Right lobe of liver (tissue), 6 donors: Measurements from ENCODE around the gene NCLN. TPM values are rescaled to one million over a fixed set of nuclear protein-coding genes. Genes with fewer than 3 reads are reported as not detected.

Experiments
- ATAC-seq, 4 donors: fragments of 200-7000 bp; cut with Tn5 transposase; one replicate each; pipeline ENCODE4 v1.9.1; 2020; ENCODE audit warnings: mild to moderate bottlenecking in 4 of 4, moderate library complexity in 4 of 4
- DNase-seq, 3 donors: peaks; one replicate each; pipeline ENCODE4 v3.0.0-alpha.2; 2020
- H3K27ac ChIP-seq, 3 donors: fragments of 200-600 bp; one replicate each; pipeline ENCODE4 v1.8.0; 2022
- H3K27me3 ChIP-seq, 2 donors: fragments of 200-600 bp; one replicate each; pipeline ENCODE4 v1.8.0; 2022
- H3K36me3 ChIP-seq, 4 donors: fragments of 200-600 bp; sonication (generic) in 1 of 4; one replicate each; pipeline versions ENCODE4 v1.5.1 to v1.8.0; 2017 to 2022; ENCODE audit warnings: control low read depth in 1 of 4
- H3K4me1 ChIP-seq, 4 donors: fragments of 200-600 bp; sonication (generic) in 1 of 4; one replicate each; pipeline versions ENCODE4 v1.5.1 to v1.8.0; 2017 to 2022; ENCODE audit warnings: control low read depth in 1 of 4
- H3K4me3 ChIP-seq, 3 donors: fragments of 200-600 bp; one replicate each; pipeline ENCODE4 v1.8.0; 2022
- H3K9me3 ChIP-seq, 4 donors: fragments of 200-600 bp; sonication (generic) in 1 of 4; one replicate each; pipeline versions ENCODE4 v1.5.1 to v1.8.0; 2017 to 2022; ENCODE audit warnings: control low read depth in 1 of 4
- POLR2A ChIP-seq: fragments of 450-650 bp; IDR thresholded peaks from one replicate; pipeline ENCODE4 v1.6.1; 2017; ENCODE audit warnings: antibody characterized with exemption, mild to moderate bottlenecking
- WGBS: methylation state at CpG from one replicate; pipeline ENCODE4 v1.1.6; 2018; ENCODE audit warnings: low coverage, low lambda C conversion rate; ENCODE audit not compliant: insufficient coverage; ENCODE audit errors: missing lambda C conversion rate; 5-methylcytosine and 5-hydroxymethylcytosine counted together
- intact Hi-C, 2 donors: fragments of 100-400 bp; cut with DNase I; formaldehyde crosslinking; loops; one replicate each; pipeline versions ENCODE4 v1.11.2 to v1.14.1; 2022
- total RNA-seq, 6 experiments: library from RNA; depleted of rRNA in 2 of 6; stranded (reverse); fragments of >200 nt in 2 of 6; fragmentation: NEBNext Ultra II Directional in 3 of 6; extraction: Animal tissue kit (Norgen Biotek cat#: 25700) in 3 of 6; gene quantifications; one replicate each; pipeline versions ENCODE4 v1.1.0 to v1.2.4, GENCODE V29; 2016 to 2023
- TF ChIP-seq, protein P1 (sequence below), 4 donors: fragments of 200-600 bp in 3 of 4; fragments of 450-650 bp in 1 of 4; IDR thresholded peaks; one replicate each; pipeline versions ENCODE4 v1.5.1 to v1.8.0; 2016 to 2022; ENCODE audit warnings: antibody characterized with exemption in 4 of 4, mild to moderate bottlenecking in 2 of 4
- donor health status: DM: no; HTN: yes; CAD: no.
- donor health status: DM: no; HTN: no; CAD: no.
- donor health status: DM: no; HTN: no; CAD: no.
- donor health status: DM: no; HTN: yes; CAD: no.
- donor health status: DM: no; HTN: yes; CAD: no.

NCLN gene
- total RNA-seq, 6 experiments from 2014 or later, result 32.0 to 59.9 (median 40.4) TPM

DNA sequence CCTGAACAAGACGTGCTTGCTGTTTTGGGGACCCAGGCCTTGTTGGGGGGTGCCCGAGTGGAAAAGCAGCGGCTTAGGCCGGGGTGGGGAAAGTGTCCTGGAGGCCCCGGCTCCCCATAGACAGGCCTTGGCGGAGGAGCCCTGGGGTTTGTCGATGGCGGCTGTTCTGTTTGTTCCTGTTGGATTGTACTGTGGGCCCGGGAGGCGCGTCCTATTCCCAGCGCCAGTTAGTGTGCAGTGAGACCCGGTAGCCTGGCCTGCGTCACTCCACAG, 11.1 kb downstream of the NCLN start:
- TF ChIP-seq, protein P1, sequence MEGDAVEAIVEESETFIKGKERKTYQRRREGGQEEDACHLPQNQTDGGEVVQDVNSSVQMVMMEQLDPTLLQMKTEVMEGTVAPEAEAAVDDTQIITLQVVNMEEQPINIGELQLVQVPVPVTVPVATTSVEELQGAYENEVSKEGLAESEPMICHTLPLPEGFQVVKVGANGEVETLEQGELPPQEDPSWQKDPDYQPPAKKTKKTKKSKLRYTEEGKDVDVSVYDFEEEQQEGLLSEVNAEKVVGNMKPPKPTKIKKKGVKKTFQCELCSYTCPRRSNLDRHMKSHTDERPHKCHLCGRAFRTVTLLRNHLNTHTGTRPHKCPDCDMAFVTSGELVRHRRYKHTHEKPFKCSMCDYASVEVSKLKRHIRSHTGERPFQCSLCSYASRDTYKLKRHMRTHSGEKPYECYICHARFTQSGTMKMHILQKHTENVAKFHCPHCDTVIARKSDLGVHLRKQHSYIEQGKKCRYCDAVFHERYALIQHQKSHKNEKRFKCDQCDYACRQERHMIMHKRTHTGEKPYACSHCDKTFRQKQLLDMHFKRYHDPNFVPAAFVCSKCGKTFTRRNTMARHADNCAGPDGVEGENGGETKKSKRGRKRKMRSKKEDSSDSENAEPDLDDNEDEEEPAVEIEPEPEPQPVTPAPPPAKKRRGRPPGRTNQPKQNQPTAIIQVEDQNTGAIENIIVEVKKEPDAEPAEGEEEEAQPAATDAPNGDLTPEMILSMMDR (IDR thresholded peaks at IDR 0.05), result no peak
- no peak for TF ChIP-seq POLR2A
- Histone ChIP-seq H3K27ac (no peak overlapping the region), H3K4me1 (no peaks in the 10 kb centered on the region), H3K4me3 (no peak overlapping the region), H3K9me3 (no peaks in the 10 kb centered on the region), H3K27me3 (no peaks in the 10 kb centered on the region), H3K36me3 (no peaks in the 10 kb centered on the region)
- ATAC-seq (no peak), DNase-seq (no peak)
- WGBS, result no CpG with 5 or more reads among the region's 14 CpGs
- intact Hi-C loops, result no loop called here

- Histone ChIP-seq H3K27me3 (no peaks in the 10 kb centered on the region), H3K36me3 (no peaks in the 10 kb centered on the region), H3K27ac (no peak overlapping the region), H3K9me3 (no peaks in the 10 kb centered on the region), H3K4me3 (no peak overlapping the region), H3K4me1 (no peaks in the 10 kb centered on the region)
- intact Hi-C loops, result no loop called here
- no peak for ATAC-seq
- 93% methylated on average over 3 of the region's 43 CpGs for whole genome bisulfite sequencing
- no peak for DNase-seq
- TF ChIP-seq, protein P1 (IDR thresholded peaks at IDR 0.05), result no peak
These were observed 13.4 kb downstream of the NCLN start for GRCh38 chr19:3198901-3199700.

DNA sequence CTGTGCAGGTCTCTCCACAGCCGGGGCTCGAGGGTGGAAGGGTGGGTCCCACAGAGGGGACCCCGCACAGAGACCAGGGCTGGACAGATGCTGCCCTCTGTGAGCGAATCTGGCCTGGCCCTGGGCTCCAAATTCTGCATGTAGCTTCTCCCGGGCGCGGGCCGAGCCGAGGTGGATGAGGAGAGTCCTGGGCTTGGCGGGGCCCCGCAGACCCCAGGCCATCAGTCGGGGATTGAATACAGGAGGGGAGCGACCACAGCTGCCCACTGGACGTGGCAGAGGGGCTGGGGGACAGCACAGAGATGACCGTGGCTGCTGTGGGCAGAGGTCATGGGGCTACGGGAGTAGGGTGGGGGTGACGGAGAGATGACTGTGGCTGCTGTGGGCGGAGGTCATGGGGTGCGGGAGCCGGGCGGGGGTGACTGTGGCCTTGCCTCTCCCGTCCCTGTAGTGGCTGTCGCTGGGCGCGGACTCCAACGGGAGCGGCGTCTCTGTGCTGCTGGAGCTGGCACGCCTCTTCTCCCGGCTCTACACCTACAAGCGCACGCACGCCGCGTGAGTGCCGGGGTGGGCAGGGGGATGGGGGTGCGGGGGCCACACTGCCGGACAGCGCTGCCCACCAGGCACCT, 15.5 kb downstream of the NCLN start:
- WGBS, result 98% methylated on average over 10 of the region's 39 CpGs
- no peak for ATAC-seq
- Histone ChIP-seq H3K9me3 (no peaks in the 10 kb centered on the region), H3K36me3 (peaks cover 0 to 7% (median 0%) of the 10 kb centered on the region in 4 donors), H3K27ac (no peak overlapping the region), H3K4me1 (no peaks in the 10 kb centered on the region), H3K27me3 (no peaks in the 10 kb centered on the region), H3K4me3 (no peak overlapping the region)
- peak in 1 of 3 donors; percentile 44 for DNase-seq
- intact Hi-C loops, result no loop called here
- TF ChIP-seq, protein P1 (IDR thresholded peaks at IDR 0.05), result no peak
- TF ChIP-seq POLR2A, result no peak

DNA sequence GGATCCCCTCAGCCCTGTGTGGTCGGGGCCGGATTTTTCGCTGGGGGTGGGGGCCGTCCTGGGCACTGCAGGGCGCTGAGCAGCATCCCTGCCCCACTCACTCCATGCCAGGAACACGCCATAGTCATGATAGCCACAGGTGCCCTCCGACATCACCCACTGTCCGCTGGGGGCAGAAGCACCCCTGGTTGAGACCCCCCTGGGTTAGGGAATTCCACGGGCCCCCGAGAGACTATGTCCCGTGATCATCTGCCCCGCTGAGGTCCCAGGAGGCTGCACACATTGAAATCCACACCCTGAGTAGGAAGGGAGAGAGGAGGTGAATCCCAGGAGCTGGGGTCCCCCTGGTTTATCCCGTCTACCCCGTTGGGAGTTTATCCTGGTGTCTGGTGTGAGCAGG, 16.2 kb downstream of the NCLN start:
- no peaks in the 10 kb centered on the region for H3K27me3 ChIP-seq
- intact Hi-C loops, result no loop called here
- no peaks in the 10 kb centered on the region for H3K9me3 ChIP-seq
- no peak overlapping the region for H3K4me3 ChIP-seq
- no peak for DNase-seq
- no peak overlapping the region for H3K27ac ChIP-seq
- H3K36me3 ChIP-seq, result peaks cover 0 to 14% (median 0%) of the 10 kb centered on the region in 4 donors
- TF ChIP-seq POLR2A, result no peak
- TF ChIP-seq, protein P1 (IDR thresholded peaks at IDR 0.05), result no peak
- no peak for ATAC-seq
- WGBS, result 83% methylated on average over 4 of the region's 14 CpGs
- no peaks in the 10 kb centered on the region for H3K4me1 ChIP-seq
